ENCODE results near the gene MME. TPM values are rescaled to one million over a fixed set of nuclear protein-coding genes. Genes with fewer than 3 reads are reported as not detected.

Gene MME
- total RNA-seq, 1 experiment from 2014 or later = 23.9 TPM

DNA sequence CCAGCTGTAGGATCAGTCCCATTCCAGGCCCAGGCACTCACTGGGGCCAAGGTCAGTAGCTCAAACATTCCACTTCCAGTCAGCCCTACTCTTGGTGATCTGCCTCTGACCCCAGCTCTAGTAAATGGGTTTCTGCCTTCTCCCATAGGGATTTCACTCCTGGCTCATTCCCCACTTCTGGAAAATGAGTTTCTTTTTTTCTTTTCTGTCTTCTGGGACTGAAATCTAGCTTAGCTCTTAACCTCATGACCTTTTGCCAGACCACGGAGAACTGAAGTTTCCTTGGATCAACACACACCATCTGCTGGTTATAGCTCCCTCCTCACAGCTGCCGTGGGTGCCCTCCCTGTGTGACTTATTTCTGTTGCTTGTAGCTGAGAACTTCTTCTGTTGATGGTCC, 21.3 kb downstream of the MME start (continued):
- no peak for TF ChIP-seq FOXK1 (CRISPR knock-in tag; IDR thresholded peaks at IDR 0.05)
- TF ChIP-seq, protein P1, sequence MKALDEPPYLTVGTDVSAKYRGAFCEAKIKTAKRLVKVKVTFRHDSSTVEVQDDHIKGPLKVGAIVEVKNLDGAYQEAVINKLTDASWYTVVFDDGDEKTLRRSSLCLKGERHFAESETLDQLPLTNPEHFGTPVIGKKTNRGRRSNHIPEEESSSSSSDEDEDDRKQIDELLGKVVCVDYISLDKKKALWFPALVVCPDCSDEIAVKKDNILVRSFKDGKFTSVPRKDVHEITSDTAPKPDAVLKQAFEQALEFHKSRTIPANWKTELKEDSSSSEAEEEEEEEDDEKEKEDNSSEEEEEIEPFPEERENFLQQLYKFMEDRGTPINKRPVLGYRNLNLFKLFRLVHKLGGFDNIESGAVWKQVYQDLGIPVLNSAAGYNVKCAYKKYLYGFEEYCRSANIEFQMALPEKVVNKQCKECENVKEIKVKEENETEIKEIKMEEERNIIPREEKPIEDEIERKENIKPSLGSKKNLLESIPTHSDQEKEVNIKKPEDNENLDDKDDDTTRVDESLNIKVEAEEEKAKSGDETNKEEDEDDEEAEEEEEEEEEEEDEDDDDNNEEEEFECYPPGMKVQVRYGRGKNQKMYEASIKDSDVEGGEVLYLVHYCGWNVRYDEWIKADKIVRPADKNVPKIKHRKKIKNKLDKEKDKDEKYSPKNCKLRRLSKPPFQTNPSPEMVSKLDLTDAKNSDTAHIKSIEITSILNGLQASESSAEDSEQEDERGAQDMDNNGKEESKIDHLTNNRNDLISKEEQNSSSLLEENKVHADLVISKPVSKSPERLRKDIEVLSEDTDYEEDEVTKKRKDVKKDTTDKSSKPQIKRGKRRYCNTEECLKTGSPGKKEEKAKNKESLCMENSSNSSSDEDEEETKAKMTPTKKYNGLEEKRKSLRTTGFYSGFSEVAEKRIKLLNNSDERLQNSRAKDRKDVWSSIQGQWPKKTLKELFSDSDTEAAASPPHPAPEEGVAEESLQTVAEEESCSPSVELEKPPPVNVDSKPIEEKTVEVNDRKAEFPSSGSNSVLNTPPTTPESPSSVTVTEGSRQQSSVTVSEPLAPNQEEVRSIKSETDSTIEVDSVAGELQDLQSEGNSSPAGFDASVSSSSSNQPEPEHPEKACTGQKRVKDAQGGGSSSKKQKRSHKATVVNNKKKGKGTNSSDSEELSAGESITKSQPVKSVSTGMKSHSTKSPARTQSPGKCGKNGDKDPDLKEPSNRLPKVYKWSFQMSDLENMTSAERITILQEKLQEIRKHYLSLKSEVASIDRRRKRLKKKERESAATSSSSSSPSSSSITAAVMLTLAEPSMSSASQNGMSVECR (CRISPR knock-in tag; IDR thresholded peaks at IDR 0.05; ENCODE audit: borderline replicate concordance) = no peak
- TF ChIP-seq TCF7 (CRISPR knock-in tag; IDR thresholded peaks at IDR 0.05; ENCODE audit: low read depth) = no peak
- TF ChIP-seq ATF1 (CRISPR knock-in tag; IDR thresholded peaks at IDR 0.05) = no peak
- TF ChIP-seq, protein P2, sequence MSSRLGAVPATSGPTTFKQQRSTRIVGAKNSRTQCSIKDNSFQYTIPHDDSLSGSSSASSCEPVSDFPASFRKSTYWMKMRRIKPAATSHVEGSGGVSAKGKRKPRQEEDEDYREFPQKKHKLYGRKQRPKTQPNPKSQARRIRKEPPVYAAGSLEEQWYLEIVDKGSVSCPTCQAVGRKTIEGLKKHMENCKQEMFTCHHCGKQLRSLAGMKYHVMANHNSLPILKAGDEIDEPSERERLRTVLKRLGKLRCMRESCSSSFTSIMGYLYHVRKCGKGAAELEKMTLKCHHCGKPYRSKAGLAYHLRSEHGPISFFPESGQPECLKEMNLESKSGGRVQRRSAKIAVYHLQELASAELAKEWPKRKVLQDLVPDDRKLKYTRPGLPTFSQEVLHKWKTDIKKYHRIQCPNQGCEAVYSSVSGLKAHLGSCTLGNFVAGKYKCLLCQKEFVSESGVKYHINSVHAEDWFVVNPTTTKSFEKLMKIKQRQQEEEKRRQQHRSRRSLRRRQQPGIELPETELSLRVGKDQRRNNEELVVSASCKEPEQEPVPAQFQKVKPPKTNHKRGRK (CRISPR knock-in tag; IDR thresholded peaks at IDR 0.05; ENCODE audit: borderline replicate concordance) = no peak
- no peak for TF ChIP-seq EMX1 (CRISPR knock-in tag; IDR thresholded peaks at IDR 0.05)
- TF ChIP-seq MYBL2 (CRISPR knock-in tag; IDR thresholded peaks at IDR 0.05) = no peak
- TF ChIP-seq NFATC4 (CRISPR knock-in tag; IDR thresholded peaks at IDR 0.05) = no peak
- no peak for TF ChIP-seq ZSCAN18 (CRISPR knock-in tag; IDR thresholded peaks at IDR 0.05)
- no peak for TF ChIP-seq SMAD3 (CRISPR knock-in tag; IDR thresholded peaks at IDR 0.05; ENCODE audit: borderline replicate concordance)

DNA sequence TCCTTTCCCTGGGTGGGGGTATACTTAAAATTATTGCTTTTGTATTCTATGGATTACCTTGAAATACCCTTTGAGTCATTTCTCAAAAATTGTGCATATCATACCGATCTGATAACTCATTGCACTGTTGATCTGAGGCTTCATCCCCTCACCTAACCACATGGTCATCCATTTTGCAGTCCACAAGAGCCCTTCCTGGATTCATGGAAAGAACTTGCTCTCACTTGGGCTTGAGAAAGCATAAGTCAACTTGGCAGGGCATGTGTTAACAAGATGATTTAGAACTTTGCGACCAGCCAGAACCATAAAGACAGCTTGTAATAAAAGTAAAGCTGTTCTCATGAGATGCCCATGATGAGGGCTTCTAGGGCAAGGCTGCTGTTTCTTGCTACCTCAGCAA, 22.2 kb downstream of the MME start:
- POLR2A ChIA-PET = no interaction called here

More for the DNA sequence above, 22.2 kb downstream of the MME start:
- TF ChIP-seq USF2 (CRISPR knock-in tag; IDR thresholded peaks at IDR 0.05) = no peak
- TF ChIP-seq CTCF (IDR thresholded peaks at IDR 0.05) = no peak
- Mint-ChIP-seq H3K36me3 (peaks cover 13% of the 10 kb centered on the region; the same call in 1 of the 2 replicates), H3K9me3 (peaks cover 8% of the 10 kb centered on the region), H3K27me3 (ENCODE audit: low read depth) (no peaks in the 10 kb centered on the region), H3K4me1 (peaks cover 7% of the 10 kb centered on the region), H3K4me3 (no peak overlapping the region), H3K27ac (no peak overlapping the region)
- CTCF ChIA-PET = no interaction called here
- DNase-seq (ENCODE audit: low spot score) (no peak), ATAC-seq (no peak)

All from WTC11 (cell line).